Colonic mucosa (tissue), 4 donors: ENCODE measurements around the gene EIF1AD. TPM values are rescaled to one million over a fixed set of nuclear protein-coding genes. Genes with fewer than 3 reads are reported as not detected.

ENCODE experiments used
- DNase-seq: peaks from one replicate; pipeline ENCODE4 v3.0.0-alpha.2; 2020
- H3K27ac ChIP-seq: fragments of 200-600 bp; one replicate; pipeline ENCODE4 v1.8.0; 2021
- H3K27me3 ChIP-seq: fragments of 200-600 bp; one replicate; pipeline ENCODE4 v1.8.0; 2021
- H3K36me3 ChIP-seq: fragments of 200-600 bp; one replicate; pipeline ENCODE4 v1.8.0; 2021
- H3K4me1 ChIP-seq: fragments of 200-600 bp; one replicate; pipeline ENCODE4 v1.8.0; 2021; ENCODE audit warnings: mild to moderate bottlenecking
- H3K4me3 ChIP-seq: fragments of 200-600 bp; one replicate; pipeline ENCODE4 v1.8.0; 2021
- H3K9ac ChIP-seq, 2 donors: one replicate each; pipeline ENCODE4 v1.7.0; 2013; ENCODE audit warnings: control low read depth in 2 of 2, low read depth in 2 of 2, low read length in 2 of 2
- H3K9me3 ChIP-seq: fragments of 200-600 bp; one replicate; pipeline ENCODE4 v1.8.0; 2021
- intact Hi-C: fragments of 100-400 bp; cut with DNase I; formaldehyde crosslinking; loops from one replicate; pipeline ENCODE4 v1.14.1; 2022
- total RNA-seq, 2 donors: library from RNA; stranded (reverse); fragmentation: NEBNext Ultra II Directional in 1 of 2; extraction: Animal tissue kit (Norgen Biotek cat#: 25700) in 1 of 2; gene quantifications; one replicate each; pipeline ENCODE4 v1.2.1, GENCODE V29; 2021
- TF ChIP-seq, protein P1 (sequence below): fragments of 200-600 bp; IDR thresholded peaks from one replicate; pipeline ENCODE4 v1.8.0; 2022; ENCODE audit warnings: antibody characterized with exemption, mild to moderate bottlenecking
- donor health status: healthy.
- donor health status: DM: no; HTN: no; CAD: no.
- donor health status: DM: no; HTN: no; CAD: no.

EIF1AD gene
- total RNA-seq, 2 donors from 2014 or later: 27.8 to 32.8 TPM

DNA sequence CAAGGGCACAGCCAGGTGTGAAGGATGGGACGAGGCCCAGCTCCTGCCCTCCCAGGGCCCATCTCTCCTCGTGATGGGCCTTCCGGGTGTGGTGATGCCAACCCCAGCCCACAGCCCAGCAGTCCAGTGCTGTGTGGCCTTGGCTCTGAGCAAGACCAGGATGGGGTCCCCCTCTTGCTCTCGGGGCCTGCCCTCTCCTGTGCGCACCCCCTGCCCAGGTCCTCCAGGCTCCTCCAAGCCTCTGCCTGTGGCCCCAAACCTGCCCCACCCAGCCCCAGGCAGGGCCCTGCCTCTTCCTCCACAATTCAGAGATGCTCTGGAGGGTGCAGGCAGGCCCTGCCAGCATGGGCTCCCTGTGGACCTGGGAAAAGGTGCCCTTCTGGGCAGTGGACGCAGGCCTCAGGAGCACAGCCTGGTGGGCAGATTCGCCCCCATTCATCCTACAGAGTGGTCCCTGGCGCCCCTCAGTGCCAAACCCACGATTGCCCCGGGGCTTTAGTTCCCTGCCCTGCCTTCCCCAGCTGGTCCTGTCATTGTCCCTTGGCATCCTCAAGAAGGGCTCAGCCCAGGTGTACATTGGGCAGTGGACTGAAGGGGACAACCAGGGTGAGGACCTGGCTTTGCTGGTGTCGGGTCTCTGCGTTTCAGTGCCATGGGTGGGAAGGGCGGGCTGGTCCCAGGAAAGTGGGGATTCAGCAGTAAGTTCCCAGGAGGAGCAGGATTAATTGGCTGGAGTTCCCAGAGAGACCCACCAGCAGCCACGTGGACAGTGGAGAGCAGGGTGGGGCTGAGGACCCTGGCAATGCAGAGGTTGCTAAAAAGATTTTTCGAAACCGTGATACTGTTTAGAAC lies 19.8 kb downstream of the EIF1AD start:
- Histone ChIP-seq H3K4me1 (no peaks in the 10 kb centered on the region), H3K9me3 (no peaks in the 10 kb centered on the region), H3K9ac (no peak overlapping the region), H3K36me3 (peaks cover 13% of the 10 kb centered on the region), H3K4me3 (no peak overlapping the region), H3K27ac (no peak overlapping the region), H3K27me3 (no peaks in the 10 kb centered on the region)
- TF ChIP-seq, protein P1, sequence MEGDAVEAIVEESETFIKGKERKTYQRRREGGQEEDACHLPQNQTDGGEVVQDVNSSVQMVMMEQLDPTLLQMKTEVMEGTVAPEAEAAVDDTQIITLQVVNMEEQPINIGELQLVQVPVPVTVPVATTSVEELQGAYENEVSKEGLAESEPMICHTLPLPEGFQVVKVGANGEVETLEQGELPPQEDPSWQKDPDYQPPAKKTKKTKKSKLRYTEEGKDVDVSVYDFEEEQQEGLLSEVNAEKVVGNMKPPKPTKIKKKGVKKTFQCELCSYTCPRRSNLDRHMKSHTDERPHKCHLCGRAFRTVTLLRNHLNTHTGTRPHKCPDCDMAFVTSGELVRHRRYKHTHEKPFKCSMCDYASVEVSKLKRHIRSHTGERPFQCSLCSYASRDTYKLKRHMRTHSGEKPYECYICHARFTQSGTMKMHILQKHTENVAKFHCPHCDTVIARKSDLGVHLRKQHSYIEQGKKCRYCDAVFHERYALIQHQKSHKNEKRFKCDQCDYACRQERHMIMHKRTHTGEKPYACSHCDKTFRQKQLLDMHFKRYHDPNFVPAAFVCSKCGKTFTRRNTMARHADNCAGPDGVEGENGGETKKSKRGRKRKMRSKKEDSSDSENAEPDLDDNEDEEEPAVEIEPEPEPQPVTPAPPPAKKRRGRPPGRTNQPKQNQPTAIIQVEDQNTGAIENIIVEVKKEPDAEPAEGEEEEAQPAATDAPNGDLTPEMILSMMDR: no peak
- intact Hi-C loops: no loop called here
- no peak for DNase-seq

DNA sequence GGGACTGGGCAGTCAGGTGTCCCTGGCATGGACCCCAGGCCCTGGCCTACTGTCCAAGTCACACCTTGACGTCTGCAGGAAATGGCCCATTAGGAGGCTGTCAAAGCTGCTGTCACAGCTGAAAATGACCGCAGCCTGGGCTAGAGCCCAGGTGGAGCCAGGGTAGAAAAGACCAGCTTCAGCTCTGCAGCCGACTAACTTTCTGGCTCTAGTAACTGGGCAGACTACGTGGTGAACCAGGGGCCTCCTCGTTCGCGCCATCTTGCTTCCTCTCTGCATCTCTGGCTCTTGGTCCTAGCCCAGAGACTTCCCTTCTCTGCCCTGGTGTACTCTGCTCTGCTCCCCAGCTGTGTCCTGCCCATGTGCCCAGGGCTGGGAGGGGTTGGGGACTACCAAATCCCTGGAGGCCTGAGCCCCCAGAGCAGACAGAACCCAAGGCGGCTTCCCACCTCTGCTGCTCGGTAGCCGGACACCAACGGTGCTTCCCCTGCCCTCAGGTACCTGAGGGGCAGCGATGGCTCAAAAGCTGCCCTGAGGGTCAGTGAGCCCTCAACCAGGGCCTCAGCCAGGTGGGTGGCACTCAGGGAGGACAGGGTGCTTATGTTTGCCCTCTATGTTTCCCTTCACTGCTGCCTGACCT lies 20.7 kb downstream of the EIF1AD start:
- Histone ChIP-seq H3K4me3 (no peak overlapping the region), H3K9me3 (no peaks in the 10 kb centered on the region), H3K36me3 (peaks cover 13% of the 10 kb centered on the region), H3K4me1 (no peaks in the 10 kb centered on the region), H3K9ac (no peak overlapping the region), H3K27me3 (no peaks in the 10 kb centered on the region), H3K27ac (no peak overlapping the region)
- no peak for DNase-seq
- TF ChIP-seq, protein P1: no peak
- intact Hi-C loops: no loop called here

DNA sequence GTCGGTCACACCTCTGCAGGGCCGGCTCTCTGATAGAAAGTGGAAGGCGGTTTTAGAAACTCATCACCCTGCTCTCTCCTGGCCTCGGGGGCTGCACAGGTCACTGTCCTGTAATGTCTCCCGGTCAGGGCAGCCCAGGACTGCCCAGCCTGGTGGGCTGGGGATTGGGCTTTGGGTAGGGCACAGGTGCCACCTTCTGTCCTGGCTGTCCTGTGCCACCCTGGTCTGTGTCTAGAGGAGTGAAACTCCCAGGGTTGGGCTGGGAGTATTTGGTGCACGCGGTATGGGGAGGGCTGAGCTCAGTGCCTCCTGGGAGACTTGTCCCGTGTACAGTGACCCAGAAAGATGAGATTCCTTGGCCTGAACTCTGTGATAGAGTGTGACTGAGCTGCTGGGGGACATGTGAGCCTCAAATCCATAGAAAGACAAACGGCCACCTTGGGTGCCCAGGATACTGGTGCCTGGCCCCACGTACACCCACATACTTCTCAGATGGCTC lies 22.6 kb downstream of the EIF1AD start:
- Histone ChIP-seq H3K36me3 (peaks cover 13% of the 10 kb centered on the region), H3K4me3 (no peak overlapping the region), H3K9ac (no peak overlapping the region), H3K27ac (no peak overlapping the region), H3K27me3 (no peaks in the 10 kb centered on the region), H3K9me3 (no peaks in the 10 kb centered on the region), H3K4me1 (no peaks in the 10 kb centered on the region)
- TF ChIP-seq, protein P1: no peak
- no peak for DNase-seq
- intact Hi-C loops: no loop called here

DNA sequence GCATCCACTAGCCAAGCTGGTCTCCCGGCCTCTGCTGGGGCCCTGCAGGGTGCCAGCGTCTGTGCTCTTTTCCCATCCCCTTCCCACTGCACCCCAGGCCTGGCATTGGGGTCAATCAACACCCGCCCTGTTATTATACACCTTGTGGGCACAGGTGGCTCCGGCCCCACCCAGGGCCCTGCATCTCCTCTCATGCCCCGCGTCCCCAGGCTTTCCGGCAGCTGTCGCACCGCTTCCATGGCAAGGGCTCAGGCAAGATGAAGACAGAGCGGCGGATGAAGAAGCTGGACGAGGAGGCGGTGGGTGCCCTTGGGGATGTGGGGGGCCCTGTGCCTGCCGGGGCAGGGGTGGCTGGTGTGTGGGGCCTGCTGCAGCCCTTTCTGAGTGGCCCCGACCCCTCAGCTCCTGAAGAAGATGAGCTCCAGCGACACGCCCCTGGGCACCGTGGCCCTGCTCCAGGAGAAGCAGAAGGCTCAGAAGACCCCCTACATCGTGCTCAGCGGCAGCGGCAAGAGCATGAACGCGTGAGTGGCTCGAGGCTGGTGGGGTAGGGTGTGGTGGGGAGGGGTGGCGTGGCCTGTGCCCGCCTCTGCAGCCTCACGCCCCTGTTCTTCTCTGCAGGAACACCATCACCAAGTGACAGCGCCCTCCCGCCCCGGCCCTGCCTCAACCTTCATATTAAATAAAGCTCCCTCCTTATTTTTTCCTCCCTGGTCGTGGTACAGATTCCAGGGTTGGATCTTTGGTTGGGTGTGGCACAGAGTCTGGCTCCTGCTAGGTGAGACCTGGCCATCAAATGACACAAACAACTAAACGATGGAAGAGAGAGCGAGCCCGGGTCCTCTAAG lies 23.3 kb downstream of the EIF1AD start:
- no peaks in the 10 kb centered on the region for H3K4me1 ChIP-seq
- H3K27me3 ChIP-seq: no peaks in the 10 kb centered on the region
- H3K9me3 ChIP-seq: no peaks in the 10 kb centered on the region
- H3K9ac ChIP-seq: no peak overlapping the region
- H3K27ac ChIP-seq: no peak overlapping the region
- no peak for DNase-seq
- H3K4me3 ChIP-seq: no peak overlapping the region
- peaks cover 13% of the 10 kb centered on the region for H3K36me3 ChIP-seq
- TF ChIP-seq, protein P1: no peak
- intact Hi-C loops: no loop called here

DNA sequence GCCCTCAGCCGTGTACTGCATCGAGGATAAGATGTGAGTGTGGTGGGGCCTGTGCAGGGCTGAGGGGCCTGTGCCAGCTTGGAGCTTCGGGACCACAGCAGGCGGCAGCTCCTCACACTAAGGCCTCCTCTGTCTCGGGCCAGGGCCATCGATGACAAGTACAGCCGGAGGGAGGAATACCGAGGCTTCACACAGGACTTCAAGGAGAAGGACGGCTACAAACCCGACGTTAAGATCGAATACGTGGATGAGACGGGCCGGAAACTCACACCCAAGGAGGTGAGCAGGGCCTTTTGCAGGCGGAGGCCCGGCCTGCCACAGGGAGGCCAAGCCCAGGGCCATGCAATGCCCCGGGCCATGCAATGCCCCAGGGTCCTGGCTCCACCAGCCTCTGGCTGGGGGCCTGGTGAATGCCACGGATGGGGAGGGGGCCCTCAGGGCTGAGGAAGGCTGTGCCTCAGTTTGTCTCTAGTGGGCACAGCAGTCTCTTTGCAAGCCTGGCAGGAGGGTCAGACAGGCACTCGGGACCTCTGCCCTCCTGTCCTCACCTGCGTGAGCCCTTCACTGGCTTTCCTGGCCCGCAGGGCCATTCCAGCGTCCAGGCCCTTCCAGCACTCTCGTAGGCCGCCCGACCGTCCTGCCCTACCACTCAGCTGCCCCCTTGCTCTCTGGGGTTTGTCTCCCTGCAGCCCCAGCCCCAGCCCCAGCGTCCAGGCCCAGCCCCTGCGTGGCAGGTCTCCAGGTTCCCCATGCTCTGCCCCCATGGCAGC lies 24.2 kb downstream of the EIF1AD start:
- intact Hi-C loops: no loop called here
- TF ChIP-seq, protein P1: no peak
- Histone ChIP-seq H3K27ac (no peak overlapping the region), H3K9ac (no peak overlapping the region), H3K4me1 (no peaks in the 10 kb centered on the region), H3K36me3 (peaks cover 13% of the 10 kb centered on the region), H3K27me3 (no peaks in the 10 kb centered on the region), H3K9me3 (no peaks in the 10 kb centered on the region), H3K4me3 (no peak overlapping the region)
- no peak for DNase-seq
